GM23248 (cell line): ENCODE results near the gene ATXN7L3. TPM values are rescaled to one million over a fixed set of nuclear protein-coding genes. Genes with fewer than 3 reads are reported as not detected.

Experiments used
- DNase-seq: peaks from one replicate; pipeline ENCODE4 v3.0.0-alpha.2; 2015
- H2AFZ ChIP-seq: fragments of 200-600 bp; sonication (generic); 2 replicates; pipeline ENCODE4 v1.6.1; 2016; ENCODE audit warnings: antibody characterized with exemption
- H3F3A ChIP-seq: fragments of 200-600 bp; sonication (generic); 2 replicates; pipeline ENCODE4 v1.6.1; 2016; ENCODE audit warnings: mild to moderate bottlenecking, antibody characterized with exemption, mixed run types; ENCODE audit not compliant: insufficient read depth
- H3K27ac ChIP-seq: fragments of 200-600 bp; sonication (generic); 2 replicates; pipeline ENCODE4 v1.5.1; 2016; ENCODE audit warnings: mild to moderate bottlenecking
- H3K27me3 ChIP-seq: fragments of 200-600 bp; sonication (generic); replicated peaks from 2 replicates; pipeline ENCODE4 v1.6.1; 2016; ENCODE audit warnings: mild to moderate bottlenecking; ENCODE audit not compliant: insufficient read depth
- H3K36me3 ChIP-seq: fragments of 200-600 bp; sonication (generic); 2 replicates; pipeline ENCODE4 v1.6.1; 2016; ENCODE audit warnings: low read depth, mild to moderate bottlenecking
- H3K4me1 ChIP-seq: fragments of 200-600 bp; sonication (generic); 2 replicates; pipeline ENCODE4 v1.6.1; 2016; ENCODE audit warnings: mild to moderate bottlenecking; ENCODE audit not compliant: insufficient read depth
- H3K4me2 ChIP-seq: fragments of 200-600 bp; sonication (generic); one replicate; pipeline ENCODE4 v1.6.1; 2016; ENCODE audit warnings: mild to moderate bottlenecking; ENCODE audit not compliant: unreplicated experiment
- H3K4me3 ChIP-seq: fragments of 200-600 bp; sonication (generic); 2 replicates; pipeline ENCODE4 v1.5.1; 2016; ENCODE audit warnings: mild to moderate bottlenecking
- H3K79me2 ChIP-seq: fragments of 200-600 bp; sonication (generic); 2 replicates; pipeline ENCODE4 v1.6.1; 2016; ENCODE audit warnings: mild to moderate bottlenecking; ENCODE audit not compliant: insufficient read depth
- H3K9ac ChIP-seq: fragments of 200-600 bp; sonication (generic); 2 replicates; pipeline ENCODE4 v1.6.1; 2016; ENCODE audit warnings: mild to moderate bottlenecking
- H3K9me2 ChIP-seq: fragments of 200-600 bp; sonication (generic); 2 replicates; pipeline ENCODE4 v1.6.1; 2016; ENCODE audit warnings: mixed run types, mild to moderate bottlenecking, moderate library complexity; ENCODE audit not compliant: insufficient read depth
- H3K9me3 ChIP-seq: fragments of 200-600 bp; sonication (generic); one replicate; pipeline ENCODE4 v1.6.1; 2017; ENCODE audit warnings: low read depth
- H4K20me1 ChIP-seq: fragments of 200-600 bp; sonication (generic); 2 replicates; pipeline ENCODE4 v1.6.0; 2016; ENCODE audit not compliant: insufficient read depth
- EZH2 ChIP-seq: fragments of 200-600 bp; sonication (generic); IDR thresholded peaks from 2 replicates; pipeline ENCODE4 v1.6.1; 2018; ENCODE audit warnings: antibody characterized with exemption, mild to moderate bottlenecking; ENCODE audit not compliant: insufficient read depth, poor library complexity, severe bottlenecking
- EZH2phosphoT487 ChIP-seq: fragments of 200-600 bp; sonication (generic); IDR thresholded peaks from 2 replicates; pipeline ENCODE4 v1.6.1; 2018; ENCODE audit warnings: antibody characterized with exemption, moderate library complexity, mild to moderate bottlenecking, low read depth; ENCODE audit not compliant: insufficient read depth
- WGBS, 2 experiments: methylation state at CpG; one replicate each; pipeline ENCODE4 v1.1.6; 2015 to 2017; ENCODE audit warnings: low lambda C conversion rate in 2 of 2, low coverage in 1 of 2; ENCODE audit errors: missing lambda C conversion rate in 2 of 2; 5-methylcytosine and 5-hydroxymethylcytosine counted together
- in situ Hi-C: fragments of 300-500 bp; cut with MboI; formaldehyde crosslinking; loops from 2 replicates; pipeline ENCODE4 v1.15.0; 2020
- polyA plus RNA-seq: library from polyadenylated mRNA; unstranded; fragments of >200 nt; fragmentation: Nextera tagmentation; extraction: Ambion mirVana; gene quantifications from 2 replicates; pipeline ENCODE4 v1.2.1, GENCODE V29; 2016
- total RNA-seq: library from RNA; depleted of rRNA; stranded (reverse); fragments of >200 nt; shearing (Covaris generic); gene quantifications from 2 replicates; pipeline ENCODE4 v1.2.3, GENCODE V29; 2014

The ATXN7L3 gene
- total and polyA plus RNA-seq, 2 experiments from 2014 or later = 9.8 to 60.4 TPM

DNA sequence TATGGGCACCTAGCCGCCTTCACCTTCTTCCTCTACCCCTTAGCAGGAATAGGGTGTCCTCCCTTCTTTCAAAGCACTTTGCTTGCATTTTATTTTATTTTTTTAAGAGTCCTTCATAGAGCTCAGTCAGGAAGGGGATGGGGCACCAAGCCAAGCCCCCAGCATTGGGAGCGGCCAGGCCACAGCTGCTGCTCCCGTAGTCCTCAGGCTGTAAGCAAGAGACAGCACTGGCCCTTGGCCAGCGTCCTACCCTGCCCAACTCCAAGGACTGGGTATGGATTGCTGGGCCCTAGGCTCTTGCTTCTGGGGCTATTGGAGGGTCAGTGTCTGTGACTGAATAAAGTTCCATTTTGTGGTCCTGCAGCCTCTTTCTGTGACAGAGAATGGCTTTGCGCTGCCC, 8.3 kb downstream of the ATXN7L3 start:
- H3K36me3 ChIP-seq = peaks cover 21% of the 10 kb centered on the region; the same call in 1 of the 2 replicates
- WGBS, 2 experiments = 61 to 69% methylated on average over 5 of the region's 5 CpGs

GRCh38 chr17:44190481-44190880, 9.2 kb downstream of the ATXN7L3 start:
- Histone ChIP-seq H3K36me3 (peaks cover 17% of the 10 kb centered on the region; the same call in 1 of the 2 replicates), H3K79me2 (peaks cover 30% of the 10 kb centered on the region), H3K9ac (no peak overlapping the region), H3K4me3 (no peak overlapping the region), H3K27me3 (no peaks in the 10 kb centered on the region), H3K4me1 (peaks cover 13% of the 10 kb centered on the region), H3K27ac (no peak overlapping the region), H3K9me3 (no peaks in the 10 kb centered on the region), H4K20me1 (no peaks in the 10 kb centered on the region), H2AFZ (no peak overlapping the region), H3K9me2 (no peaks in the 10 kb centered on the region), H3K4me2 (no peak overlapping the region), H3F3A (peaks cover 20% of the 10 kb centered on the region)
- no peak for DNase-seq
- WGBS, 2 experiments = 91 to 92% methylated on average over 10 of the region's 10 CpGs
- in situ Hi-C loops = no loop called here
- TF ChIP-seq EZH2 = no peak
- no peak for TF ChIP-seq EZH2phosphoT487

More for the DNA sequence above, 8.3 kb downstream of the ATXN7L3 start:
- Histone ChIP-seq H3F3A (peaks cover 20% of the 10 kb centered on the region), H3K9me2 (no peaks in the 10 kb centered on the region), H3K9me3 (no peaks in the 10 kb centered on the region), H2AFZ (no peak overlapping the region), H3K79me2 (peaks cover 25% of the 10 kb centered on the region), H3K4me2 (no peak overlapping the region), H3K4me1 (peaks cover 9% of the 10 kb centered on the region), H4K20me1 (no peaks in the 10 kb centered on the region), H3K9ac (no peak overlapping the region), H3K27ac (no peak overlapping the region), H3K4me3 (no peak overlapping the region), H3K27me3 (no peaks in the 10 kb centered on the region)
- in situ Hi-C loops = no loop called here
- TF ChIP-seq EZH2phosphoT487 (no peak), EZH2 (no peak)
- no peak for DNase-seq

- H3K4me3 ChIP-seq = peak overlapping the region; percentile 93; the same call in 1 of the 2 replicates
- H3K36me3 ChIP-seq = peaks cover 6% of the 10 kb centered on the region; the same call in 1 of the 2 replicates
- peak overlapping the region; percentile 76 for H3K4me2 ChIP-seq
- H3K27ac ChIP-seq = no peak overlapping the region
- peaks cover 17% of the 10 kb centered on the region for H3F3A ChIP-seq
- peaks cover 47% of the 10 kb centered on the region for H3K79me2 ChIP-seq
- H3K27me3 ChIP-seq = no peaks in the 10 kb centered on the region
- peak overlapping the region; percentile 95; the same call in 1 of the 2 replicates for H3K9ac ChIP-seq
- no peak for DNase-seq
- TF ChIP-seq EZH2 = no peak
- TF ChIP-seq EZH2phosphoT487 = no peak
- WGBS, 2 experiments = 89% methylated on average over 12 of the region's 12 CpGs
- no peaks in the 10 kb centered on the region for H3K9me2 ChIP-seq
- no peak overlapping the region for H2AFZ ChIP-seq
- peaks cover 14% of the 10 kb centered on the region for H3K4me1 ChIP-seq
- H3K9me3 ChIP-seq = no peaks in the 10 kb centered on the region
- in situ Hi-C loops = no loop called here
- H4K20me1 ChIP-seq = no peaks in the 10 kb centered on the region
These were observed 10.9 kb downstream of the ATXN7L3 start for GRCh38 chr17:44188576-44189403.

GRCh38 chr17:44187131-44187899, 12.4 kb downstream of the ATXN7L3 start:
- TF ChIP-seq EZH2phosphoT487 (no peak), EZH2 (no peak)
- H3K79me2 ChIP-seq = peaks cover 60% of the 10 kb centered on the region
- in situ Hi-C loops = no loop called here
- H3K36me3 ChIP-seq = peaks cover 6% of the 10 kb centered on the region; the same call in 1 of the 2 replicates
- peak overlapping the region; percentile 95 for H3K9ac ChIP-seq
- peak overlapping the region; percentile 93 for H3K4me3 ChIP-seq
- H2AFZ ChIP-seq = peak overlapping the region; percentile 80
- no peaks in the 10 kb centered on the region for H3K9me2 ChIP-seq
- H4K20me1 ChIP-seq = no peaks in the 10 kb centered on the region
- peak overlapping the region; percentile 76 for H3K4me2 ChIP-seq
- H3K9me3 ChIP-seq = no peaks in the 10 kb centered on the region
- no peaks in the 10 kb centered on the region for H3K27me3 ChIP-seq
- DNase-seq = peak; percentile 72
- H3K4me1 ChIP-seq = peaks cover 14% of the 10 kb centered on the region
- WGBS, 2 experiments = 1 to 2% methylated on average over 26 to 32 of the region's 32 CpGs
- H3F3A ChIP-seq = peaks cover 13% of the 10 kb centered on the region
- H3K27ac ChIP-seq = peak overlapping the region; percentile 92
